Thyroid gland (tissue), 4 donors: Measurements from ENCODE around the gene SMKR1. TPM values are rescaled to one million over a fixed set of nuclear protein-coding genes. Genes with fewer than 3 reads are reported as not detected.

Experiments used
- DNase-seq, 2 donors: peaks; one replicate each; pipeline ENCODE4 v3.0.0-alpha.2; 2019
- H3K27ac ChIP-seq, 3 donors: fragments of 200-600 bp; sonication (generic); 1 replicate in 2 of 3; 2 replicates in 1 of 3; pipeline ENCODE4 v1.5.1; 2016 to 2019; ENCODE audit warnings: mild to moderate bottlenecking in 1 of 3, moderate library complexity in 1 of 3
- H3K27me3 ChIP-seq: fragments of 200-600 bp; sonication (generic); one replicate; pipeline ENCODE4 v1.5.1; 2019
- H3K36me3 ChIP-seq, 2 donors: fragments of 200-600 bp; sonication (generic); one replicate each; pipeline ENCODE4 v1.5.1; 2016 to 2019
- H3K4me1 ChIP-seq, 2 donors: fragments of 200-600 bp; sonication (generic); one replicate each; pipeline ENCODE4 v1.5.1; 2017 to 2019
- H3K4me3 ChIP-seq, 3 donors: fragments of 200-600 bp; sonication (generic); replicated peaks in 1 of 3; 1 replicate in 2 of 3; 2 replicates in 1 of 3; pipeline ENCODE4 v1.5.1; 2016; ENCODE audit warnings: mild to moderate bottlenecking in 1 of 3
- H3K9me3 ChIP-seq: fragments of 200-600 bp; sonication (generic); one replicate; pipeline ENCODE4 v1.5.1; 2017
- CTCF ChIP-seq, 6 experiments: fragments of 200-600 bp in 3 of 6; fragments of 450-650 bp in 3 of 6; sonication (generic) in 3 of 6; IDR thresholded peaks; one replicate each; pipeline ENCODE4 v1.5.1; 2016 to 2019; ENCODE audit warnings: antibody characterized with exemption in 6 of 6, mild to moderate bottlenecking in 2 of 6, inconsistent platforms in 1 of 6, moderate library complexity in 1 of 6
- POLR2A ChIP-seq, 2 donors: fragments of 450-650 bp; IDR thresholded peaks; one replicate each; pipeline ENCODE4 v1.6.1; 2017; ENCODE audit warnings: antibody characterized with exemption in 2 of 2, mild to moderate bottlenecking in 2 of 2, moderate library complexity in 1 of 2
- WGBS, 2 donors: methylation state at CpG; one replicate each; pipeline ENCODE4 v1.1.5; 2017; 5-methylcytosine and 5-hydroxymethylcytosine counted together
- intact Hi-C: fragments of 100-400 bp; cut with DNase I; formaldehyde crosslinking; loops from one replicate; pipeline ENCODE4 v1.15.1; 2023
- total RNA-seq, 4 donors: library from RNA; depleted of rRNA; stranded (reverse); fragments of >200 nt; gene quantifications; one replicate each; pipeline ENCODE4 v1.2.3, GENCODE V29; 2016

Gene SMKR1
- total RNA-seq, 4 donors from 2014 or later, result 0.56 to 2.7 (median 1.1) TPM

GRCh38 chr7:129498021-129498420 lies 4.3 kb upstream of the SMKR1 start:
- WGBS, 2 donors, result 94 to 100% methylated on average over 1 of the region's 1 CpG
- no peak for TF ChIP-seq CTCF (IDR thresholded peaks at IDR 0.05)
- TF ChIP-seq POLR2A (IDR thresholded peaks at IDR 0.05), result no peak
- intact Hi-C loops, result no loop called here

GRCh38 chr7:129499999-129500398 lies 2.3 kb upstream of the SMKR1 start:
- Histone ChIP-seq H3K4me3 (no peak overlapping the region), H3K36me3 (no peaks in the 10 kb centered on the region), H3K27ac (no peak overlapping the region), H3K4me1 (peaks cover 4 to 5% of the 10 kb centered on the region in 2 donors), H3K27me3 (no peaks in the 10 kb centered on the region), H3K9me3 (no peaks in the 10 kb centered on the region)
- TF ChIP-seq POLR2A (IDR thresholded peaks at IDR 0.05), result no peak
- TF ChIP-seq CTCF (IDR thresholded peaks at IDR 0.05), result no peak
- intact Hi-C loops, result no loop called here
- no peak for DNase-seq
- 87 to 88% methylated on average over 6 of the region's 6 CpGs for WGBS, 2 donors

More at GRCh38 chr7:129498021-129498420, 4.3 kb upstream of the SMKR1 start:
- H3K27ac ChIP-seq, result no peak overlapping the region
- H3K4me1 ChIP-seq, result peaks cover 4 to 5% of the 10 kb centered on the region in 2 donors
- no peaks in the 10 kb centered on the region for H3K36me3 ChIP-seq
- no peaks in the 10 kb centered on the region for H3K27me3 ChIP-seq
- H3K9me3 ChIP-seq, result no peaks in the 10 kb centered on the region
- no peak for DNase-seq
- no peak overlapping the region for H3K4me3 ChIP-seq

GRCh38 chr7:129502708-129503685 lies 666 bp downstream of the SMKR1 start:
- H3K27ac ChIP-seq, result no peak overlapping the region
- no peak for TF ChIP-seq CTCF (IDR thresholded peaks at IDR 0.05)
- no peak for TF ChIP-seq POLR2A (IDR thresholded peaks at IDR 0.05)
- H3K4me1 ChIP-seq, result peaks cover 4 to 5% of the 10 kb centered on the region in 2 donors
- H3K36me3 ChIP-seq, result no peaks in the 10 kb centered on the region
- WGBS, 2 donors, result 56 to 61% methylated on average over 13 to 15 of the region's 58 CpGs
- H3K27me3 ChIP-seq, result no peaks in the 10 kb centered on the region
- intact Hi-C loops, result no loop called here
- no peak for DNase-seq
- no peaks in the 10 kb centered on the region for H3K9me3 ChIP-seq
- H3K4me3 ChIP-seq, result peak overlapping the region in 2 of 3 donors; percentile 25 to 46

GRCh38 chr7:129503725-129504124 lies 1.4 kb downstream of the SMKR1 start:
- Histone ChIP-seq H3K4me3 (no peak overlapping the region), H3K27ac (no peak overlapping the region), H3K27me3 (no peaks in the 10 kb centered on the region), H3K9me3 (no peaks in the 10 kb centered on the region), H3K4me1 (peaks cover 4 to 5% of the 10 kb centered on the region in 2 donors), H3K36me3 (no peaks in the 10 kb centered on the region)
- intact Hi-C loops, result no loop called here
- DNase-seq, result no peak
- WGBS, 2 donors, result 93 to 95% methylated on average over 7 to 8 of the region's 8 CpGs
- no peak for TF ChIP-seq POLR2A (IDR thresholded peaks at IDR 0.05)
- TF ChIP-seq CTCF (IDR thresholded peaks at IDR 0.05), result no peak

GRCh38 chr7:129512192-129512591 lies 9.9 kb downstream of the SMKR1 start:
- no peak overlapping the region for H3K27ac ChIP-seq
- H3K4me3 ChIP-seq, result no peak overlapping the region
- intact Hi-C loops, result no loop called here
- DNase-seq, result no peak
- TF ChIP-seq CTCF (IDR thresholded peaks at IDR 0.05), result no peak
- TF ChIP-seq POLR2A (IDR thresholded peaks at IDR 0.05), result no peak
- no peaks in the 10 kb centered on the region for H3K27me3 ChIP-seq
- WGBS, 2 donors, result 59 to 73% methylated on average over 8 of the region's 8 CpGs
- no peaks in the 10 kb centered on the region for H3K9me3 ChIP-seq
- H3K4me1 ChIP-seq, result no peaks in the 10 kb centered on the region
- H3K36me3 ChIP-seq, result no peaks in the 10 kb centered on the region
